IMR-90 (cell line): ENCODE measurements around the gene TIGD1. TPM values are rescaled to one million over a fixed set of nuclear protein-coding genes. Genes with fewer than 3 reads are reported as not detected.

Experiments used
- ATAC-seq: fragments of 200-7000 bp; cut with Tn5 transposase; 2 replicates; pipeline ENCODE4 v1.9.1; 2020; ENCODE audit warnings: low read depth, mild to moderate bottlenecking, moderate library complexity
- BruUV-seq: library from RNA; stranded (reverse); fragments of 400-500 nt; replicated peaks from 2 replicates; lab custom pipeline; 2021; lab: Mats Ljungman, UMichigan
- CTCF ChIA-PET: fragments of 300-600 bp; formaldehyde crosslinking; extraction: SDS; loops from one replicate; lab custom pipeline; 2021; ENCODE audit warnings: antibody characterized with exemption; lab: Yijun Ruan, JAX
- POLR2A ChIA-PET: fragments of 300-600 bp; sonication (Branson Sonifier 250); formaldehyde crosslinking; loops from one replicate; lab custom pipeline; 2022; ENCODE audit warnings: antibody characterized with exemption; ENCODE audit not compliant: unreplicated experiment; lab: Charles Lee
- DNase-seq: peaks from one replicate; pipeline ENCODE4 v3.0.0; 2013
- H2AFZ ChIP-seq: replicated peaks from 2 replicates; pipeline ENCODE3; 2013; ENCODE audit warnings: low read length, mild to moderate bottlenecking; ENCODE audit not compliant: poor library complexity
- H2AK5ac ChIP-seq: 2 replicates; pipeline ENCODE4 v1.6.1; 2013; ENCODE audit warnings: low read depth, low read length, inconsistent platforms
- H2AK9ac ChIP-seq: replicated peaks from 2 replicates; pipeline ENCODE3; 2013; ENCODE audit warnings: mild to moderate bottlenecking, low read depth, low read length, moderate library complexity; ENCODE audit not compliant: poor library complexity
- H2BK120ac ChIP-seq: 2 replicates; pipeline ENCODE4 v1.6.1; 2013; ENCODE audit warnings: low read depth, low read length, inconsistent platforms
- H2BK15ac ChIP-seq: 3 replicates; pipeline ENCODE4 v1.6.1; 2013; ENCODE audit warnings: low read depth, low read length, inconsistent platforms
- H2BK20ac ChIP-seq: 2 replicates; pipeline ENCODE4 v1.6.1; 2013; ENCODE audit warnings: low read depth, mild to moderate bottlenecking, inconsistent platforms, low read length, moderate library complexity
- H2BK5ac ChIP-seq: 2 replicates; pipeline ENCODE4 v1.6.1; 2013; ENCODE audit warnings: mild to moderate bottlenecking, low read depth, low read length, inconsistent platforms; ENCODE audit not compliant: poor library complexity, severe bottlenecking
- H3K14ac ChIP-seq: replicated peaks from 2 replicates; pipeline ENCODE4 v1.6.1; 2013; ENCODE audit warnings: low read depth, low read length, inconsistent platforms
- H3K18ac ChIP-seq: 2 replicates; pipeline ENCODE4 v1.6.1; 2013; ENCODE audit warnings: low read depth, low read length, control low read depth
- H3K23ac ChIP-seq: 2 replicates; pipeline ENCODE4 v1.6.1; 2013; ENCODE audit warnings: low read depth, low read length, inconsistent platforms
- H3K27ac ChIP-seq: 2 replicates; pipeline ENCODE4 v1.5.1; 2013; ENCODE audit warnings: mild to moderate bottlenecking, control low read depth, low read length; ENCODE audit not compliant: insufficient read depth
- H3K27me3 ChIP-seq: 2 replicates; pipeline ENCODE4 v1.6.1; 2013; ENCODE audit warnings: low read length; ENCODE audit not compliant: control insufficient read depth, insufficient read depth
- H3K36me3 ChIP-seq: 2 replicates; pipeline ENCODE4 v1.6.1; 2013; ENCODE audit warnings: low read length, mixed read lengths; ENCODE audit not compliant: control insufficient read depth, insufficient read depth
- H3K4ac ChIP-seq: 2 replicates; pipeline ENCODE4 v1.6.1; 2013; ENCODE audit warnings: low read depth, low read length, inconsistent platforms
- H3K4me1 ChIP-seq: 2 replicates; pipeline ENCODE4 v1.6.1; 2013; ENCODE audit warnings: low read length, mixed read lengths; ENCODE audit not compliant: control insufficient read depth, insufficient read depth
- H3K4me2 ChIP-seq: 2 replicates; pipeline ENCODE4 v1.6.1; 2013; ENCODE audit warnings: low read depth, mild to moderate bottlenecking, control low read depth, low read length, moderate library complexity
- H3K4me3 ChIP-seq: 2 replicates; pipeline ENCODE4 v1.5.1; 2013; ENCODE audit warnings: low read depth, mild to moderate bottlenecking, control low read depth, low read length, moderate library complexity; ENCODE audit not compliant: insufficient read depth
- H3K56ac ChIP-seq: 2 replicates; pipeline ENCODE4 v1.6.1; 2013; ENCODE audit warnings: low read length, inconsistent platforms; ENCODE audit not compliant: insufficient read depth; ENCODE audit errors: extremely low read depth
- H3K79me1 ChIP-seq, 2 experiments: 2 replicates each; pipeline ENCODE4 v1.6.1; 2013; ENCODE audit warnings: low read length in 2 of 2, inconsistent platforms in 1 of 2, low read depth in 1 of 2
- H3K9ac ChIP-seq: 2 replicates; pipeline ENCODE4 v1.6.1; 2013; ENCODE audit warnings: low read depth, low read length, control low read depth
- H3K9me1 ChIP-seq: 2 replicates; pipeline ENCODE4 v1.6.1; 2013; ENCODE audit warnings: low read length, inconsistent platforms; ENCODE audit not compliant: insufficient read depth
- H3K9me3 ChIP-seq: 2 replicates; pipeline ENCODE4 v1.6.1; 2013; ENCODE audit warnings: low read length; ENCODE audit not compliant: control insufficient read depth, insufficient read depth
- H4K20me1 ChIP-seq: 2 replicates; pipeline ENCODE4 v1.6.1; 2013; ENCODE audit warnings: low read length, inconsistent platforms; ENCODE audit not compliant: insufficient read depth
- H4K5ac ChIP-seq: 2 replicates; pipeline ENCODE4 v1.6.1; 2013; ENCODE audit warnings: mild to moderate bottlenecking, low read depth, low read length, control low read depth
- H4K8ac ChIP-seq, 2 experiments: 2 replicates each; pipeline ENCODE4 v1.6.1; 2013; ENCODE audit warnings: low read depth in 2 of 2, low read length in 2 of 2, control low read depth in 1 of 2, inconsistent platforms in 1 of 2
- H4K91ac ChIP-seq: 2 replicates; pipeline ENCODE4 v1.6.1; 2013; ENCODE audit warnings: low read depth, low read length, inconsistent platforms; ENCODE audit not compliant: insufficient read depth
- BHLHE40 ChIP-seq: fragments of 150-350 bp; IDR thresholded peaks from 2 replicates; pipeline ENCODE4 v1.6.1; 2016; ENCODE audit warnings: mild to moderate bottlenecking, low read depth, low read length
- WGBS, 2 experiments: methylation state at CpG; one replicate each; pipeline versions ENCODE4 v1.1.5 to v1.1.7; 2013; ENCODE audit warnings: missing lambda C conversion rate in 2 of 2; ENCODE audit not compliant: insufficient read length in 1 of 2; ENCODE audit errors: extremely low coverage in 2 of 2; 5-methylcytosine and 5-hydroxymethylcytosine counted together
- dilution Hi-C: fragments of 300-500 bp; cut with HindIII; formaldehyde crosslinking; loops from one replicate; pipeline ENCODE4 v1.14.3; 2018; ENCODE audit warnings: low sequenced_read_pairs; ENCODE audit not compliant: unreplicated experiment
- in situ Hi-C: fragments of 300-500 bp; cut with MboI; formaldehyde crosslinking; loops from 3 replicates; pipeline ENCODE4 v1.14.3; 2019; ENCODE audit warnings: low sequenced_read_pairs, inconsistent platforms, mixed read lengths
- intact Hi-C: fragments of 100-400 bp; cut with micrococcal nuclease; formaldehyde crosslinking; loops from 2 replicates; pipeline ENCODE4 v1.10.0; 2022
- polyA plus RNA-seq, 3 experiments: library from polyadenylated mRNA; depleted of rRNA; stranded (reverse); fragments of >200 nt; gene quantifications; 2 replicates each; pipeline ENCODE4 v1.2.3, GENCODE V29; 2012; ENCODE audit warnings: low replicate concordance in 1 of 3
- total RNA-seq: library from RNA; depleted of rRNA; stranded (reverse); fragments of >200 nt; gene quantifications from 2 replicates; pipeline ENCODE4 v1.2.3, GENCODE V29; 2012

The TIGD1 gene
- total and polyA plus RNA-seq, 2 of the 4 experiments (the other 2 are of a cell fraction), result 2.7 to 2.9 TPM

- H2BK120ac ChIP-seq, result no peak within 1 kb of the TSS
- no peak within 1 kb of the TSS for H3K9ac ChIP-seq
- H3K79me1 ChIP-seq, result no peaks in the 10 kb centered on the region
- H4K91ac ChIP-seq, result no peak within 1 kb of the TSS
- H2BK15ac ChIP-seq, result no peak within 1 kb of the TSS
- intact Hi-C loops, result no loop called here
- H4K5ac ChIP-seq, result no peak within 1 kb of the TSS
- no peak within 1 kb of the TSS for H4K8ac ChIP-seq
- in situ Hi-C loops, result no loop called here
- H2AK9ac ChIP-seq, result no peak within 1 kb of the TSS
- no peaks in the 10 kb centered on the region for H3K36me3 ChIP-seq
- H3K4ac ChIP-seq, result no peak within 1 kb of the TSS
- H3K27ac ChIP-seq, result no peak within 1 kb of the TSS
- H3K4me3 ChIP-seq, result no peak within 1 kb of the TSS
- dilution Hi-C loops, result no loop called here
- no peak within 1 kb of the TSS for H3K23ac ChIP-seq
- H4K20me1 ChIP-seq, result no peaks in the 10 kb centered on the region
- H3K18ac ChIP-seq, result no peak within 1 kb of the TSS
- no peak within 1 kb of the TSS for H2AFZ ChIP-seq
- H3K9me3 ChIP-seq, result no peaks in the 10 kb centered on the region
- no peak within 1 kb of the TSS for H2BK20ac ChIP-seq
- peaks cover 72% of the 10 kb centered on the region for H3K27me3 ChIP-seq
- POLR2A ChIA-PET, result no interaction called here
- no peaks in the 10 kb centered on the region for H3K9me1 ChIP-seq
- no peak within 1 kb of the TSS for H3K56ac ChIP-seq
- TF ChIP-seq BHLHE40, result no peak
- ATAC-seq (no peak), DNase-seq (no peak)
- no peak within 1 kb of the TSS for H2BK5ac ChIP-seq
- H3K14ac ChIP-seq, result no peak within 1 kb of the TSS
- CTCF ChIA-PET, result no interaction called here
- no peak within 1 kb of the TSS for H2AK5ac ChIP-seq
- BruUV-seq, result no TSS peak
- H3K4me1 ChIP-seq, result no peaks in the 10 kb centered on the region
- no peak within 1 kb of the TSS for H3K4me2 ChIP-seq
- WGBS, 2 experiments, result 54% methylated on average over 2 of the region's 19 CpGs; no CpG with 5 or more reads in 1 of the 2 experiments
These were observed 30.5 kb downstream of the TIGD1 start, which contains the start of gene PRSS56 for GRCh38 chr2:232519581-232520438. TSS of gene PRSS56 (plus strand) at chr2:232520388. CDS start at chr2:232520599, 211 bp downstream.
